GM19238 (cell line): Measurements from ENCODE around the gene IGHMBP2.
A peak's percentile ranks its signal among the peaks of the same experiment; 100 is the strongest.

ENCODE experiments used
- DNase-seq: peaks from one replicate; pipeline ENCODE4 v3.0.0; 2011; ENCODE audit warnings: low spot score; ENCODE audit not compliant: insufficient read length

IGHMBP2 gene

DNA sequence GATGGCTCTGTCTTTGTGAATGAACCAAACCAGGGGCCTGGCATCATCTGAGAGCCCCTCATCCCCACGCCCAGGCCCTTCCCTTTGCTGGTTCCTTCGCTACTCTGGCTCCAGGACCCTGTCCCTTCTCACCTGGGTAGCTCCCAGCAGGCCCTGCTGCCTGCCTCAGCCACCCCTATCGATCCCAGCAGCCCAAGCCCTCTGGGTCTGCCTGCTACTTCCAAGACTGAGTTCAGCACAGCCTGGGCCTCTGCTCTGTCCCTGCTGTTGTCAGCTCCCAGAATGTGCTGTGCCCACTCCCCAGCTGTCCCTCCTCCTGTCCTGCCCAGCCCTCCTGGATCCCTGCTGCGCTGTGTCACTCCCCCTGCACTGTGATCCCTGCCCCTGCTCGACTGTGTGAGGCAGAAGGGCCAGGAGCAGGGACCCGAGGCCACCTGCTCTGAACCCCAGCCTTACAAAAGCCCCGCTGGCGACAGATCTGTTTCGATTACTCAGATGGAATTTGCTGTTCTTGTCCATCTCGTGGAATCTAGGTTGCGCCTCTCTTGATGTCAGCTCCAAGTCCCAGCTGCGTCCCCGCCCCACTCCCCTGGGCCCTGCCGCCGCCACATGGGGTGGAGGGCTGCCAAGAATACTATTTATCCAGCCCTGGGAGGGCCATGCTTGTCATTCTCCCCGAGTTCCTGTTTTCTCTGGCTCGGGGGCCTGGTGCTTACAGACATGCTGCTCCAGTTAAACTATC, 13.0 kb upstream of the IGHMBP2 start:
- DNase-seq = no peak

DNA sequence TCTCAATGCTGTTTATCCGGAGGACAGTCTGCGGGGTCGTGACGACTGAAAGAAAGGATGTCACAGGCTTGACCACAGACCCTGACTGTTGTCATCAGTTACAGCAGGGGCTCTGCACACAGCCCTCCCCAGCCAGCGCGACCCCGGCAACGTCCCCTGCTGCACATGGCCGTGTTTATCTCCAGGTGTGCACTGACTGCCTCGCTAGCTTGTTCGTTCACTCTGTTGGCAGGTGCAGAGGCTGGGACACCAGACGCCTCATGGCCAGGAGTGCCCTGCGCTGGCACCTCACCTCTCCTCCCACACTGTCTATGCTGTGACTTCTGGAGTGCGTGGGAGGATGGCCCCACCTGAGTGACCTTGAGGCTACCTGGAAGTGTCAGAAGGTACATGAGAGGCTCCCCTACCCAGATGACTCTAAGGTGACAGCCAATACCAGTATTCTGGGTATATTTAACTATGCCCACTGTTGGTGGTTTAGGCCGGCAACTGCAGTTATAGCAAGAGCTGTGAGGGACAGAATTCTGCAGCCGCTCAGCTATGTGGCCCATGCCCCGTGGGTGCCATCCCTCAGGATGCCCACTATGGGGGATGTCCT, 12.2 kb upstream of the IGHMBP2 start:
- no peak for DNase-seq

DNA sequence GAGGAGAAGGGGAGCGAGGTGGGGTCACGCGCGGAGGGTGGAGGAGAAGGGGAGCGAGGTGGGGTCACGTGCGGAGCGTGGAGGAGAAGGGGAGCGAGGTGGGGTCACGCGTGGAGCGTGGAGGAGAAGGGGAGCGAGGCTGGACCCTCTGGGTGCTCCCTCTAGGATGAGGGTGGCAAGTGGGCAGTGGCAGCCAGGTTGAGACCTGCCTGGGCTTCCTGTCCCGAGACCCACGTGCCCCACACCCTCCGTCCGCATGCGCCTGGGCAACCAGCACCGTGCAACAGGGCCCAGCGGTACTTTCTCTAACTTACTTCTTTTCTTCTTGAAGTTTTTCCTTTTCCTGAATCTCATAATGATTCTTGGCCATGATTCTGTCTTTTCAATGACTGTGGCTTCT, 11.1 kb upstream of the IGHMBP2 start:
- no peak for DNase-seq

DNA sequence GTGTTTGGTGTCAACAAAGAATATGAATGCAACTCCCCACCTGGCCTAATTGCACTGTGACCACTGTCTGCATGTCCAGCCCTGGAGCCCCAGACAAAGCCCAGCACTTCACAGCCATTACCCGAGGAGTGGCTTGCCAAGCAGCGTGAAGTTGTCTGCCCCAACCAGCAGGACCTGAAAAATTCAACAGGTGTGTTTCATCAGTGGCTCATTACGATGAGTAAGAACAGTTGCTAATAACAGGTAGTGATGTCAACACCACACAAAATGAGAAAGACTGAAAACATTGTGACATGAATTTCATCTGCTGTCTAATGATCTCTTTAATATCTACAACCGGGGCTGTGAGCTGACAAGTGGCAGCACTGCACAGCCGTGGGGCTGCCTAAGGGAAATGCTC, 10.4 kb upstream of the IGHMBP2 start:
- no peak for DNase-seq

DNA sequence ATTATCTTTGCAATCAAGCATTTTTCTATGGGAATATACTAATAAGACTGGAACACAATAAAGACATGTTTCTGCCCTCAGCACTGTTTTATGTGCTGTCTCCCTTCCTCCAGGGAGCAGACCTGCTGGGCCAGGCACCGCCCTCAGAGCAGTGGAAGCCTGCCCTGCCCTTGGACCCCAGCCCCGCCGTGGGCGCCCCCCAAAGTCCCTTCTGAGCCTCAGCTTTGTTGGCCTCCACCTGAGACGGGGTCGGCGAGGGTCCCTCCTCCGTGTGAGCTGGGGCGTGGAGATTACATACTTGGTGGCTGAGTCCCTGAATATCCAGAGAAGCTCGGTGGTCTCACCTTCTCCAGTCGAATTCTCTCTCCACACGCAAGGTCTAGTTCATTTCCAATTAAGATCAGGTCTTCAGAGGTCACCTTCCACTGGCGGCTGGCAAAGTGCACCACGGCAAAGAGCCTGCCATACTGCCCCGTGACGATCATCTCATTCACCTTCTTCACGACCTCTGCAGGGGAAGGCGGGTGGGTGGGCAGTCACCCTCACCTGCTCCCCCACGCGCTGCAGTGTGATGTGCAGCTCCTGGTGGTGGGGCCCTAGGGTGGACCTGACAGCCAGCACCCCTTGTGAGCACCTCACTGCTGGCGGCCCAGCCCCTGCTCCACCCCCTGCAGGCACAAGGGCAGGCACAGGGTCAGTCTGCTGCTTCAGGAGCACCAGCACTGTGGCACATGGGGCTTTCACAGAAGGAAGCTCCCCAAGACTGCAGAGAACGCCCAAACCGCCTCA, 7.3 kb upstream of the IGHMBP2 start:
- DNase-seq = no peak

DNA sequence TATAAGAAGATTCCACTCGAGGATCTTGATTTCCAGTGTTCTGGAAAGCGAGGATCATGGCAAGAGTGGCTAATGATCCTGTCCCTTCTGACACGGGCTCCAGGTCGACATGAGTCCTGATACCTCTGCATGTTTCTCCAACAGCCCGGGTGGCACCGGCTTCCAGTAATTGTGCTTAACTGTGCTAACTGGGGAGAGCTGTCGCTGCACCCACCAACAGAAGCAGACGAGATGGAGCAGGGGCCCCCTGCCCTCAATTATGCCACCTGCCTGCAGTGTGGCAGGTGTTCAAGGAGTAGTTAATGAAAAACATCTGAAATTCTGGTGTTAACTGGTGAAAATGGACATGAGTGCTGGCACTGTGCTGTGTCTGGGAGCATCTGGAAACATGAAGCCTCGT, 6.2 kb upstream of the IGHMBP2 start:
- no peak for DNase-seq

DNA sequence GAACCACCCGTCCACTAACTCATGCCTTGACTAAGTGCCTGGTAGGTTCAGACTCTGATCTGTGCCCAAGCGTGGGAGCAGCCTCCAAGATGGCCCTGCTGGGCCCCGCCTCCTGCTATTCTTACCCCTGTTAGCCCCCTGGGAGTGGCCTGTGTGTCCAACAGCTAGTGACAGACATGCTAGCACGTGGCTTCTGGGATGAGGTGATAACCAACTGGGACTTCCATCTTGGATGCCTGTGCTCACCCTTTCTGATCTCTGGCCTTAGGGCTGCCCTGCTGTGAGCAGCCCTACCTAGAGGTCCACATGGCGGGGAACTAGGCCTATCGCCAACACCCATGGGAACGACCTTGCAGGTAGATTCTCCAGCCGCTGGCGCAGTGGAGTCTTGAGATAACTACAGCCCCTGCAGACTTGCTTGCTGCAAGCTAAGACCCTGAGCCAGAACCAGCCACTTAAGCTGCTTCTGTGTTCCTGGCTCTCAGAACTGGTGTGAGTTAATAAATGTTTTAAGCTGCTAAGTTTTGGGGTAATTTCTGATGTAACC, 2.8 kb upstream of the IGHMBP2 start:
- no peak for DNase-seq

DNA sequence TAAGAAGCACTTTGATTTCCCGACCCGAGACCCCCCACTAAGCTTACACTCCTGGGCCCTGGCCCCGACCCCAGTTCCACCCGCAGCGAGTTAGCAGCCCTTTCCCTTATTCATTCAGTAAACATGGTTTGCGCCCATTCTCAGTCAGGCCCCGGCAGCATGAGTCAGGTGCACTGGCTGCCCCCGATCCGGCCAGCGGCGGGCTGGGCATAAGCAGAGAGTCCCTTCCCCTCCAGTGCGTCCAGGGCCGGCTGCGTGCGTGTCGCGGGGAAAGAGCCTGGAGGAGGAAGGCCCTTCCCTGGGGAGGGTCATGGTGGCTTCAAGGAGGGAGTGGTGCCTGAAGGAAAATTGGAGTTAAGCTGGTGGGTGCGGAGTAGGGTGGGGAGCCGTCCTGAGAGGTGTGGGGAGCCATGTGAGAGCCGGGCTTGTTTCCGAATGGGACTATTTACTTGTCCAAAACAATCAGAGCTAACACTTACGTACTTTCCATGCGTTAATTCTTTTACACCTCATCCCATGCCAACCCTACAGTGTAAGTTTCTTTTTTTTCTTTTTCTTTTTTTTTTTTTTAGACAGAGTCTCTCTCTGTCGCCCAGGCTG, 657 bp downstream of the IGHMBP2 start:
- DNase-seq = peak; percentile 32

DNA sequence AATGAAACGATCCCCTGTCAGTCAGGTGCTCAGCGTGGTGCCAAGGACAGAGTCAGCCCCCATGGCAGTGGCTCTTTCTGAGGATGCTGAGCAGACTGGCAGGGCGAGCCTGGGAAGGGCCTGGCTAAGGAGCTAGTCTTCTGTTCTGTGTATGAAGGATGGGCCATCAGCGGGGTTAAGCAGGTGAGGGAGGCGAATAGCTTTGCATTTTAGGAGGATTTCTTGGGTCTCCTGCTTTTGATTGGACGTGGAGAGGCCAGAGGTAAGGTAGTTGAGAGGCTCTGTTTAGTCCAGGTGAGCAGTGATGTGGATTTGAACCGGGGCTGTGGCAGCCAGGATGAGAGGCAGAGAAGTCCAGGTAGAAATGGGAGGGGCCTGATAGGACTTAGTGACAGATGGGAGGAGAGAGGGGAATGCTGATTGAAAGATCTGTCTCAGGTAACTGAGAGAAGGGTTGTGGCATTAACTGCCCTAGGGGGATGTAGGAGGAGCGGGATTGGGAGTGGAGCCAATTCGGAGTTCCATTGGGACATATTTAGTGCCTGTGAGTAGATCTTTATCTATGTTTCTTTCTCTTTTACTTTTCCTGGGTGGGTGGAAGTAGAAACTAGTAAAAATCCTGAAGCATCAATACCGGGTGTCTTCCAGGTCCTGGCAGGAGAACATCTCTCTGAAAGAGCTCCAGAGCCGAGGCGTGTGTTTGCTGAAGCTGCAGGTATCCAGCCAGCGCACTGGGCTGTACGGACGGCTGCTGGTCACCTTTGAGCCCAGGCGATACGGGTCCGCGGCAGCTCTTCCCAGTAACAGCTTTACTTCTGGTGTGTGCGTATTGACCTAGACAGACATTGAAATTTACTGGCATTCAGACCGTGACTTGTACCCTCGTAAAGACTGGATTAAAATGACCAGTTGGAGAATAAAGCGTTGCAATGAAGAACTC, 2.0 kb downstream of the IGHMBP2 start:
- no peak for DNase-seq

DNA sequence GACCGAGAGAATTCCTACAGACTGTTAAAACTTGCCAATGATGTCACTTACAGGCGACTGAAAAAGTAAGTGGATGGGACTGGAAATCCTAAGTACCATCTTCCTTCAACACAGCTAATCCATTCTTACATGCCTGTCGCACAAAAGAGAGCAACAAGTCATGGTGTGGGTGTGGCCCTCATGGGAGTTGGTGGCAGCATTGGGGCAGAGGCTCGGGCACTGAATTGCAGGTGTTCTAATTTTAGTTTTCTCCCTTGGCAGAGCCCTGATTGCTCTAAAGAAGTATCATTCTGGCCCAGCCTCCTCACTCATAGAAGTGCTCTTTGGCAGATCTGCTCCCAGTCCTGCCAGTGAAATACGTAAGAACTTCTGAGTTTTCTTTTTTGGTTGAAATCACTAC, 4.6 kb downstream of the IGHMBP2 start:
- no peak for DNase-seq

DNA sequence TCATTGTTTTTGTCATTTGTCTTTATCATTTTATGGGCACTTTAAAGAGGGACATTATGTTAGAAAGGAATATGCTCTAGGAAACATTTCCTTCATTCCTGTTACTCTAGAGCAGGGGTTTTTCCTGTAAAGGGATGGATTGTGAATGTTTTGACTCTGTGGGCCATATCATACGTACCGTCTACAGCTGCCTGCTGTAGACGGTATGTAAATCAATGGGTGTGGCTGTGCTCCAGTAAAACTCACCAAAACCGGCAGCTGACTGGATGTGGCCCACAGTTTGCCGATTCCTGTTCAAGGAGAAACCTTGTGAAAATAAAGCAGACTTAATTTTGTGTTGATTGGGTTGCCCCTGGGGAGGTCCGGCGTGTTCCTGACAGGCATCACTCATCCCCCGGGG, 7.3 kb downstream of the IGHMBP2 start:
- no peak for DNase-seq

DNA sequence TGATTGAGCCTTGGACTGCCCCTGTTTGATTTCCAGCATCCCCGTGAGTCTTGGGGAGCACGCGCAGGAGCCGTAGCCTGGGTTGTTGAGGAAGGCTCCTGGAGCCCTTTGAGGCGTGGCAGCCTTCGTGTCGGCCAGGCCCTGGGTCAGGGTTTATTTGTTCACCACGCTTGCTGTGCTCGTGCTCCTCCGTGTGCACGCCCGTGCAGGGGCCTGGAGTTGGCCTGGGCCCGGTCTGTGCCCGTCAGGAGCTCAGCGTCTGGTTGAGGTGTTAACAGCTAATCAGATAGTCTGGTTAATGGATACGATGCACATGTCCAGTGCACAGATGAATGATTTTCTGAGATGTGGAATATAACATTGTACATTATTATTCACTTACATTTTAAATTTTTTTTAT, 8.0 kb downstream of the IGHMBP2 start:
- DNase-seq = no peak

DNA sequence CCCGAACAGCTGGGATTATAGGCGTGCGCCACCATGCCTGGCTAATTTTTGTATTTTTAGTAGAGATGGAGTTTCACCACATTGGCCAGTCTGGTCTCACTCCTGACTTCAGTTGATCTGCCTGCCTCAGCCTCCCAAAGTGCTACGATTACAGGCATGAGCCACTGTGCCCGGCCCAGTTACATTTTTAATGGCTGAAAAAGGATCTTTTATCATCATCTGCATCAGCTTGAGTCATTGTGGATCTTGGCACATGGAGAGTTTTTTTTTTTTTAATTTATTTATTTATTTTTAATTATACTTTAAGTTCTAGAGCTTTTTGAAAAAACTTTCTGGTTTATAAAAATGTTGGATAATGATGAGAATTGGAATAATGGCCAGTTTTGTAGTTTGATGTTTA, 8.6 kb downstream of the IGHMBP2 start:
- no peak for DNase-seq

DNA sequence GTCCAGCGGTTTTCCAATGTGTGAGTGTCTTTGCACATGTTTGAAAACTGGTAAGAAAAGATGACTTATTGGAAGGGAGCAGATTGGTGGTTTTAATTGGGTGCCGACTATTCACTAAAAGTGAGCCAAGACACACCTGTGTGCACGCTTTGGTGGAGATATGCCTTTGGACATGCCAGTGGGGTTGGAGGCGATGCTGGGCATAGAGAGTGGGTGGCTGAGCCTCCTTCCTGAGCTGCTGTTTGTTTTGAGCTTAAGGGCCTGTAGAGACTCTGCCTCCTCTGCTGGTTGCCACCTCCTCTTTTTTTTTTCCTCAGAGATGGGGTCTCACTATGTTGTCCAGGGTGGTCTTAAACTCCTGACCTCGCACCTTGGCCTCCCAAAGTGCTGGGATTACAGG, 9.5 kb downstream of the IGHMBP2 start:
- DNase-seq = no peak

DNA sequence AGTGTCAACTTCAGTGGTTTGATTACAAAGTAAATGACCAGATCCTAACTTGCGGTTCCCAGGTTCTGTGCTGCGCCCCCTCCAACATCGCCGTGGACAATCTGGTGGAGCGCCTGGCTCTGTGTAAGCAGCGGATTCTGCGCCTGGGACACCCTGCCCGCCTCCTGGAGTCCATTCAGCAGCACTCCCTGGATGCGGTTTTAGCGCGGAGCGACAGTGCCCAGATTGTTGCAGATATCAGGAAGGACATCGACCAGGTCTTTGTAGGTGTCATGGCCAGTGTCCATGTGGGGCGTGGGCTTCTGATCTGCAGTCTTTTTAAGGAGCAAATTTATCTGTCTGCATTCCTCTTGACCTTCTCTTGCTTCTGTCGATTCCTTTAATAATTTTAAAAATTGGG, 11.1 kb downstream of the IGHMBP2 start:
- DNase-seq = no peak

DNA sequence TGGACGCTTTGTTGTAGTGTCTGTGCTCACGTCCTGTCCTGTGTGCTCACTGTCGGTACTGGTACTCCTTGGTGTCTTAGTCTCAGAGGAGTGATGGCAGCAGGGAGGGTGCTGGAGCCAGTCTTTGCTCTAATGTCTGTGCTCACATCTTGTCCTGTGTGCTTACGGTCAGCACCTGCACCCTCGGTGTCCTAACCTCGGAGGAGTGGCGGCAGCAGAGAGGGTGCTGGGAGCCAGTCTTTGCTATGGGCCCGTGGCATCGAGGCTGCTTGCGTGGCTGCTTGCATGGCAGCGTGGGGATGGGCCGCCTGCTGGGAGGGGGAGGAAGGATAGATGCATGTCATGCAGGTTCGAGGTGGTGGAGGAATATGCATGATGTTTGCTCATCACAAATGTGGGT, 12.7 kb downstream of the IGHMBP2 start:
- no peak for DNase-seq

DNA sequence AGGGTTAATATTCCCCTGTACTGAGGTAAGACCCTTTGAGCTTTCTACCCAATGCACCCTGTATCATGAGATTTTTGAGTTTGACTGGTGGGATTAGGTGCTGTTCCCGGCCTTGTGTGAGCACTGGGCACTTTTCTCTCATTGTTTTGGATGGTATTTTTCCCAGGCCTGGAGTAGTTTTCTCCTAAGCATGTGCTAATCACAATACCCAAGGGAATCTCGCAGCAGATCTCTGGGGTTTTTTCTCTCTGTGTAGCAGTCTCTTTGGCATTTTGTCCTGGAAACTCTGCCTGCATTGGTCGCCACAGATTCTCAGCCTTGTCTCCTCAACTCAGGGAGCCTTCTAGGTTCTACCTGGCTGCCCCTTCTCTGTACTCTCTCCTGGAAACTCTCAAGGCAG, 19.9 kb downstream of the IGHMBP2 start:
- DNase-seq = no peak

DNA sequence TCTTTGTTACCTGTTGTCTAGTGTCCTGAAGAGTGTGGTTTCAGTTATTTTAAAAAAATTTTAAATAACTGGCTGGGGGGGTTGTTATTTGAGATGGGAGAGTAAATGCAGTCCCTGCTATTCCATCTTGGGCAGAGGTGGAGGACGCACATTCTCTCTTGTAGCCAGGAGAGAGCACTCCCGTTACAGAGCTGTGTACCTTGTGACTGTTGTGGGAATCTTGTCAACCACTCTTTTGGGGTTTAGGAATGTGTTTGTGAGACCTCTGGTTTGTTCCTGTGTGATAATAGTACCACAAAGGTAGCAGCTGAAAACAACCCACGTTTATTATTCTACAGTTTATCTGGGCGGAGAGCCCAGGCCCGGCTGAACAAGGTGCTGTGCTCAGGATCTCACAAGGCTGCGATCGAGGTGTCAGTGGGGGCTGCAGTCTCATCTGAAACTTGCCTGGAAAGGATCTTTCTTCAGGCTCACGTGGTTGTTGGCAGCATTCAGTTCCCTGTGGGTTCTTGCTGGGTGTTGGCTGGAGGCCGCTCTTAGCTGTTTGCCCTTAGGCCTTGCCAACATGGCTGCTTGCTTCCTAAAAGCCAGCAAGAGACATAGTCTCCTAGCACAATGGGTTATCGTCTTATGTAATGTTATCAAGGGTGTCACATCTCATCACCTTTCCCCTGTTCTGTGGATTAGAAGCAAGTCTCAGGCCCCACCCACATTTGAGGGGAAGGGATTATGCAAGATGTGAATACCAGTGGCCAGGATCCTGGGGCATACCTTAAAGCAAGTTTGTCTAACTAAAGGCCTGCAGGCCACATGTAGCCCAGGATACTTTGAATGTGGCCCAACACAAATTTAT, 20.6 kb downstream of the IGHMBP2 start:
- DNase-seq = no peak

DNA sequence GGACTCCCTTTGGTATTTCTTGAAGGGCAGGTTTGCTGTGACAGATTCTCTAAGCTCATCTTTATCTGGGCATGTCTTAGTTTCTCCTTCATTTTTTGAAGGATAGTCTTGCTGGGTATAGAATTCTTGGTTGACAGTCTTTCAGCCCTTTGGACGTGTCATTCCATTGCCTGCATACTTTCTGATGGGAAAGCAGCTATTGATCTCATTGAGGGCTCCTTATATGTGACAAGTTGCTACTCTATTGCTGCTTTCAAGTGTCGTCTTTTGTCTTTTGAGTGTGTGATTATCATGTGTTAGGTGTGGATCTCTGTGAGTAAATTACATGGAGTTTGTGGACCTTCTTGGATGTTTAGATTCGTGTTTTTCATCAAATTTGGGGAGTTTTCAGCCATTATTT, 21.9 kb downstream of the IGHMBP2 start:
- DNase-seq = no peak
